CD4-positive, alpha-beta memory T cell (primary cell): ENCODE data around the gene HSD17B8. TPM values are rescaled to one million over a fixed set of nuclear protein-coding genes. Genes with fewer than 3 reads are reported as not detected.

ENCODE experiments used
- CTCF ChIA-PET: fragments of 350-600 bp; sonication (Branson Sonifier 250); formaldehyde crosslinking; loops from one replicate; lab custom pipeline; 2021; ENCODE audit warnings: inconsistent platforms; ENCODE audit not compliant: partially characterized antibody; lab: Charles Lee
- POLR2A ChIA-PET: fragments of 350-600 bp; sonication (Branson Sonifier 250); formaldehyde crosslinking; loops from one replicate; lab custom pipeline; 2021; ENCODE audit not compliant: partially characterized antibody; lab: Charles Lee
- DNase-seq, 5 donors: peaks; one replicate each; pipeline versions ENCODE4 v3.0.0 to v3.0.0-alpha.2; 2020 to 2022; ENCODE audit warnings: mixed read lengths in 1 of 5
- H3K27ac ChIP-seq: one replicate; pipeline ENCODE4 v1.7.0; 2013; ENCODE audit warnings: low read depth, low read length
- H3K27me3 ChIP-seq: 2 replicates; pipeline ENCODE4 v1.7.0; 2013; ENCODE audit warnings: mild to moderate bottlenecking, low read length, moderate library complexity; ENCODE audit not compliant: insufficient read depth
- H3K36me3 ChIP-seq: 2 replicates; pipeline ENCODE4 v1.7.0; 2013; ENCODE audit warnings: mild to moderate bottlenecking, low read length, moderate library complexity; ENCODE audit not compliant: insufficient read depth
- H3K4me1 ChIP-seq: 2 replicates; pipeline ENCODE4 v1.7.0; 2013; ENCODE audit warnings: mild to moderate bottlenecking, low read length, moderate library complexity; ENCODE audit not compliant: insufficient read depth
- H3K4me3 ChIP-seq, 2 donors: one replicate each; pipeline ENCODE4 v1.7.0; 2013; ENCODE audit warnings: low read length in 2 of 2, mild to moderate bottlenecking in 1 of 2
- H3K9me3 ChIP-seq, 2 donors: one replicate each; pipeline ENCODE4 v1.7.0; 2013; ENCODE audit warnings: low read length in 2 of 2, control low read depth in 1 of 2; ENCODE audit not compliant: control insufficient read depth in 1 of 2
- H3K27ac Mint-ChIP-seq, 7 donors: one replicate each; pipeline ENCODE4 v1.8.0; 2020 to 2021; ENCODE audit warnings: mixed read lengths in 7 of 7, mild to moderate bottlenecking in 6 of 7, inconsistent platforms in 3 of 7, moderate library complexity in 3 of 7
- H3K27me3 Mint-ChIP-seq, 2 donors: one replicate each; pipeline ENCODE4 v1.8.0; 2020 to 2021; ENCODE audit warnings: mixed read lengths in 2 of 2
- H3K36me3 Mint-ChIP-seq, 2 donors: one replicate each; pipeline ENCODE4 v1.8.0; 2020 to 2021; ENCODE audit warnings: mixed read lengths in 2 of 2, inconsistent platforms in 1 of 2, mild to moderate bottlenecking in 1 of 2
- H3K4me1 Mint-ChIP-seq, 4 donors: one replicate each; pipeline ENCODE4 v1.8.0; 2020 to 2021; ENCODE audit warnings: mixed read lengths in 4 of 4, mild to moderate bottlenecking in 1 of 4
- H3K4me3 Mint-ChIP-seq, 8 donors: one replicate each; pipeline ENCODE4 v1.8.0; 2020 to 2021; ENCODE audit warnings: mixed read lengths in 8 of 8, mild to moderate bottlenecking in 7 of 8, moderate library complexity in 6 of 8, inconsistent platforms in 3 of 8
- H3K9me3 Mint-ChIP-seq, 8 donors: one replicate each; pipeline ENCODE4 v1.8.0; 2020 to 2021; ENCODE audit warnings: mixed read lengths in 8 of 8, mild to moderate bottlenecking in 5 of 8, inconsistent platforms in 3 of 8, moderate library complexity in 1 of 8
- intact Hi-C: fragments of 100-400 bp; cut with micrococcal nuclease; formaldehyde crosslinking; loops from one replicate; pipeline ENCODE4 v1.15.1; 2023
- polyA plus RNA-seq, 2 donors: library from polyadenylated mRNA; unstranded; fragments of 300-500 nt; fragmentation: Illumina TruSeq; gene quantifications; one replicate each; pipeline ENCODE4 v1.2.3, GENCODE V29; 2021
- total RNA-seq, 2 experiments: library from RNA; stranded (reverse); gene quantifications; one replicate each; pipeline ENCODE4 v1.2.3, GENCODE V29; 2021

The HSD17B8 gene
- total and polyA plus RNA-seq, 4 experiments from 2014 or later: 20.2 to 77.3 (median 39.9) TPM

DNA sequence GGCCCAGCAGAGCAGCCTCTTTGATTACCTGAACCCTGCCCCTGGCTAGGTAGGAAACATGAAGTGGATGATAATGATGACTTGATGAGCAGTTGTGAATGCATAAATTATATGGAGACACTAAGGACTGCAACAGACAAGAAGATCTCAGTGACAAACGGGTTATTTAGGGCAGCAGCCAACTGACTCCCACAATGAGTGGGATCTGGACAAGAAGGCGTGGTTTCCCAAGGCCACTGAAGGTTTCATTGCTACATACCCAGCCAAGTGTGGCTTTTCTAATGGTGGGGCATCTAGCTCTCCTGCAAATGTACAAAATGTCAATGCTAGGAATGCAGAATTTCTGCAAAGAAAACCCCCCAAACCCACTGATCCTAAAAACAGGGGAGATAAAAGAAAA, 33.3 kb downstream of the HSD17B8 start:
- Mint-ChIP-seq H3K36me3 (no peaks in the 10 kb centered on the region), H3K9me3 (no peaks in the 10 kb centered on the region), H3K4me1 (peaks cover 3 to 7% (median 5%) of the 10 kb centered on the region in 4 donors), H3K4me3 (no peak overlapping the region), H3K27ac (no peak overlapping the region), H3K27me3 (peaks cover 9 to 23% of the 10 kb centered on the region in 2 donors)
- H3K4me3 ChIP-seq: no peak overlapping the region
- H3K36me3 ChIP-seq: no peaks in the 10 kb centered on the region
- ChIA-PET CTCF (interaction anchor here (0.9 kb wide), 1 partner anchor 11 kb away, joined by 4 read pairs; no protein-coding TSS in a partner anchor), POLR2A (no interaction called here)
- DNase-seq: no peak
- peaks cover 4% of the 10 kb centered on the region for H3K4me1 ChIP-seq
- H3K27ac ChIP-seq: no peak overlapping the region
- no peaks in the 10 kb centered on the region for H3K9me3 ChIP-seq
- no peaks in the 10 kb centered on the region for H3K27me3 ChIP-seq
- intact Hi-C loops: no loop called here

DNA sequence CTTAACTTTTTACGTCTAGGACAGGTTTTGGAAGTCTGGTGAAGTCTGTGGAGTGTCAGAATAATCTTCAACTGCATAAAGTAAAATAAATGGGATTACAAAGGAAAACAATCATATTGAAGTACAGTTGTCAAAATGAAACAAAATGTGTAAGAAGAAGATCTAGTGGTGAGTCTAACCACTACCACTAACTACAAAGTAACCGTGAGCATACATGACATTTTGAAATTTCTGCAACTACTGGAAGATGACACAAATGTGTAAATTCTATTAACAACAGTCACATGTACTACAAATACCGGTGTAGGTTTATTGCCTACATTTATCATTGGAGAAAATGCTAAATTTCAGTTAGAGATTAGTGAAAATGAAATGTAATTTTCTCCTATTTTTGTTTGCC, 37.5 kb downstream of the HSD17B8 start:
- Histone ChIP-seq H3K4me1 (peaks cover 4% of the 10 kb centered on the region), H3K27me3 (no peaks in the 10 kb centered on the region), H3K4me3 (no peak overlapping the region), H3K36me3 (no peaks in the 10 kb centered on the region), H3K9me3 (no peaks in the 10 kb centered on the region), H3K27ac (no peak overlapping the region)
- Mint-ChIP-seq H3K4me1 (peaks cover 3 to 7% (median 5%) of the 10 kb centered on the region in 4 donors), H3K27me3 (peaks cover 5 to 12% of the 10 kb centered on the region in 2 donors), H3K27ac (peak overlapping the region in 2 of 7 donors; percentile 8 to 19), H3K4me3 (peak overlapping the region in 2 of 8 donors; percentile 4 to 40), H3K36me3 (no peaks in the 10 kb centered on the region), H3K9me3 (no peaks in the 10 kb centered on the region)
- ChIA-PET POLR2A (interaction anchor here (0.9 to 1.9 kb wide), 2 partner anchors 33 to 36 kb away, joined by 4 to 8 read pairs; partner anchors contain the start of genes B3GALT4 and RING1), CTCF (no interaction called here)
- intact Hi-C loops: no loop called here
- DNase-seq: no peak

DNA sequence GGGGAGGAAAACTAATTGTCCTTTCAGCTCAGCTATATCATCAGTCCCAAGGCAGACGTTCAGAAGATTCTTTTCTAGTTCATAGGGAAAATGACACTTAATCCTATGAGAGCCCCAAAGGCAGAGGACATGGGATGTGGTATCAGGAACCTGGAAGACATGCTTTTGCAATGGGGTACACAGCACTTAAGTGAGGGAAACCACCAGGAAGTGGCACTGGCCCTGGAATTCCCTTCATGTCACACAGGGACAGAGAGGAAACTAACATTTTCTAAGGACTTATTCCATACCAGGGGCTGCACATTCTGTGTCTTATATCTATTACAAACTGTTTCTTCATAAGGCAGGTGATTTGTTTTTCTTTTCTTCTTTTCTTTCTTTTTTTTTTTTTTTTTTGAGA, 39.0 kb downstream of the HSD17B8 start:
- CTCF ChIA-PET: interaction anchor here (0.7 to 1.3 kb wide), 4 partner anchors 28 to 1394 kb away, joined by 3 read pairs; partner anchors contain the start of genes RPS18 and VPS52
- H3K9me3 Mint-ChIP-seq: no peaks in the 10 kb centered on the region

DNA sequence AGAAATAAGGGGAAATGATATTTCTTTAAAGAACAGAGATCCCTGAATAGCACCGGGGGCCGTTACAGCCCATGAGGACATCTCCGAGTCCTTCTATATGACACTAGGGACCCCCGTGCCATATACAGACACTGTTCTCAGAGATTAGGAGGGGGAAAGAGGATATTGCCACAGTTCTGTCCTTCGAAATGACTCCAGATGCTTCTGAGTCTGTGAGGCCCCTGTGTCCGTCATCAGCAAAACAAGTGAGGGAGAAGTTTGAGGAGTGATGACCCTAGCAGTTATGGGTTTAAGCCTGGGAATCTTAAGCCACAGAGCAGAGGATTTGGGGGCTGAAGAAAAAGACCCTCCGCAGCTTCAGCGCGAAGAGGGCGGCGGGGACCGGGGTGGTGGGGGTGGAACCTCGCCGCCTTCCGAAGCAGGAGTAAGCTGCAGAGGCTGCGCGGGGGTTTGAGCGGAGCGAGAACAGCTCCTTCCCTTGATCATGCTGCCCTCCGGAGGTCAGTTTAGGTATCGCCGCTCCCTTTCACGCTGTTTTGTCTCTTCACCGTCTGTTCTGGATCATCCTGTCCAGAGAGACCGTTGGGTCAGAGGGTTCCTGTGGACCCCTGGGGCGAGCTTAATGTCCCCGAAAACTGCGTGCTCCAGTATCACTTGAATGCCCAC, 43.7 kb downstream of the HSD17B8 start:
- Histone ChIP-seq H3K36me3 (no peaks in the 10 kb centered on the region), H3K9me3 (no peaks in the 10 kb centered on the region), H3K27me3 (no peaks in the 10 kb centered on the region), H3K27ac (peak overlapping the region; percentile 93), H3K4me1 (peaks cover 26% of the 10 kb centered on the region), H3K4me3 (peak overlapping the region; percentile 49 to 65)
- ChIA-PET POLR2A (interaction anchor here (0.7 to 5.6 kb wide), 38 partner anchors 9 to 452 kb away, joined by 3 to 92 read pairs (median 6); partner anchors contain the start of genes B3GALT4, CUTA, HLA-DPA1 and HSD17B8), CTCF (interaction anchor here (0.6 to 7.0 kb wide), 40 partner anchors 9 to 264 kb away, joined by 3 to 105 read pairs (median 5); partner anchors contain the start of genes B3GALT4, CUTA, HLA-DPB1 and HSD17B8)
- Mint-ChIP-seq H3K27ac (peak overlapping the region; percentile 90 to 98 (median 97)), H3K4me1 (peaks cover 19 to 46% (median 30%) of the 10 kb centered on the region in 4 donors), H3K27me3 (peaks cover 3 to 4% of the 10 kb centered on the region in 2 donors), H3K9me3 (no peaks in the 10 kb centered on the region), H3K4me3 (peak overlapping the region; percentile 84 to 95 (median 88)), H3K36me3 (peaks cover 15 to 22% of the 10 kb centered on the region in 2 donors)
- peak; percentile 85 to 90 (median 87) for DNase-seq
- intact Hi-C loops: loop anchor here (1.0 kb wide), 3 partner anchors 87 to 234 kb away; no protein-coding TSS in a partner anchor

More for the DNA sequence above, 39.0 kb downstream of the HSD17B8 start:
- Mint-ChIP-seq H3K4me1 (peaks cover 6 to 15% (median 11%) of the 10 kb centered on the region in 4 donors), H3K27ac (no peak overlapping the region), H3K36me3 (no peaks in the 10 kb centered on the region), H3K27me3 (peaks cover 5 to 12% of the 10 kb centered on the region in 2 donors), H3K4me3 (no peak overlapping the region)
- H3K27ac ChIP-seq: no peak overlapping the region
- H3K4me3 ChIP-seq: no peak overlapping the region
- no peaks in the 10 kb centered on the region for H3K27me3 ChIP-seq
- H3K4me1 ChIP-seq: peaks cover 10% of the 10 kb centered on the region
- no peaks in the 10 kb centered on the region for H3K9me3 ChIP-seq
- POLR2A ChIA-PET: no interaction called here
- no peaks in the 10 kb centered on the region for H3K36me3 ChIP-seq
- intact Hi-C loops: no loop called here
- DNase-seq: no peak

DNA sequence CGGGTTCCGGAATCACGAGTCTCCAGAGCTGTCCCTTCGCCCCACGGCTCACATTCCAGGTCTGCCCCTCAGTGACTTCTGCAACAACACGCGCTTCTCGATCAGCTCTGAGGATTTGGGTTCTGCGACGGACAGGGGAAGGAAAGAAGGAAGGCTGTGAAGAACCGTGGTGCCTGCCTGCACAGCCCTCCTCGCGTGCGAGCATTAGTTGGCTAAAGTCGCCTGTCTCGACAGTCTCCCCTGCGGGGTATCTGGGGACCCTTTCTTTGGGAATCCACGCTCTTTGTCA, 44.1 kb downstream of the HSD17B8 start:
- Mint-ChIP-seq H3K9me3 (no peaks in the 10 kb centered on the region), H3K27me3 (peaks cover 0 to 3% of the 10 kb centered on the region in 2 donors), H3K36me3 (peaks cover 15 to 22% of the 10 kb centered on the region in 2 donors), H3K27ac (peak overlapping the region; percentile 90 to 98 (median 97)), H3K4me1 (peaks cover 19 to 47% (median 30%) of the 10 kb centered on the region in 4 donors), H3K4me3 (peak overlapping the region; percentile 84 to 95 (median 88))
- peak in 1 of 5 donors; percentile 69 for DNase-seq
- Histone ChIP-seq H3K27ac (peak overlapping the region; percentile 93), H3K4me3 (peak overlapping the region; percentile 49 to 65), H3K4me1 (peaks cover 26% of the 10 kb centered on the region), H3K36me3 (no peaks in the 10 kb centered on the region), H3K9me3 (no peaks in the 10 kb centered on the region), H3K27me3 (no peaks in the 10 kb centered on the region)
- intact Hi-C loops: loop anchor here (1.0 kb wide), 3 partner anchors 87 to 234 kb away; no protein-coding TSS in a partner anchor
- CTCF ChIA-PET: interaction anchor here (0.6 to 7.0 kb wide), 36 partner anchors 9 to 265 kb away, joined by 3 to 105 read pairs (median 6); partner anchors contain the start of genes B3GALT4, CUTA, HLA-DPB1 and HSD17B8
- POLR2A ChIA-PET: interaction anchor here (0.7 to 5.6 kb wide), 38 partner anchors 9 to 988 kb away, joined by 3 to 92 read pairs (median 6); partner anchors contain the start of genes B3GALT4, HLA-DPA1, HMGA1 and HSD17B8

DNA sequence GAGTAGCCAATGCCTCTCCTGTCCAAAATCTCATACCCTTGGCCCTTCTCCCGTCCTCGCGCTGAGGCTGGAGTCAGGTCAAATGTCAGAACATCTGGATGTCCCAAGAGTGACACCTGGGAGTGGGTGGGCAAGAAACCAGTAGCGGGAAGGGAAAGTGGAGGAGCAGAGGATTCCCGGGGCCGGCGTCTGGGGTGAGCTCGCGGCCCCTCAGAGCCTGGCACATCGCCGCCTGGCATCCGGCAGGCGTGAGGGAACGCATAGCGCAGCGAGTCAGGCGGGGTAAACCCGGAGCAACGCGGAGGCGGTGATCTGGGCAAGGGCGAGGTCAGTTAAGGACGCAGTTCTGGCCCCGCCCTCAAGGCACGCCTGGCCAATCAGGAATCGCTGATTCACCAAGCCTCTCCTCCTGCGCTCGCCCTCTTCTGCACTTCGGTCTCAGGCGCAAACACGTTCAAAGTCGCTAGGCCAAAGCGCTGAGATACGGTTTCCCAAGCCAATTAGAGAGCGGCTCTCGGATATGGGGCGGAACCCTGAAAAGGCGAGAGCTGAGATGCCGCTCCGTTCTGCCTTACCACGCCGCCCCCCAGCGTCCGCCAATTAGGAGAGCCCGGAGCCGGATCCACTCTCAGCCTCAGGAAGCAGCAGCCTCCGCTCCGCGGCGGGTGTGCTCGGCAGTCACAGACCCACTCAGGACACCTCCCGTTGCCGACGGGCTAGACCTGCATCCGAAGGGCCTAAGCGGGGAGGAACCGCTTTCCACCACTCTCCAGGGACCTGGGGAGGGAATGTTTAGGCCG, 44.7 kb downstream of the HSD17B8 start:
- Histone ChIP-seq H3K4me1 (peaks cover 26% of the 10 kb centered on the region), H3K36me3 (no peaks in the 10 kb centered on the region), H3K27ac (peak overlapping the region; percentile 93), H3K9me3 (no peaks in the 10 kb centered on the region), H3K27me3 (no peaks in the 10 kb centered on the region), H3K4me3 (peak overlapping the region; percentile 60 to 65)
- H3K36me3 Mint-ChIP-seq: peaks cover 15 to 22% of the 10 kb centered on the region in 2 donors
- H3K4me3 Mint-ChIP-seq: peak overlapping the region; percentile 84 to 95 (median 88)
- POLR2A ChIA-PET: interaction anchor here (0.7 to 5.6 kb wide), 41 partner anchors 10 to 988 kb away, joined by 3 to 92 read pairs (median 5); partner anchors contain the start of genes B3GALT4, CUTA, HLA-DPA1 and HMGA1
- H3K4me1 Mint-ChIP-seq: peaks cover 19 to 47% (median 30%) of the 10 kb centered on the region in 4 donors
- CTCF ChIA-PET: interaction anchor here (0.6 to 7.0 kb wide), 40 partner anchors 10 to 265 kb away, joined by 3 to 105 read pairs (median 5); partner anchors contain the start of genes B3GALT4, CUTA, HLA-DPB1 and HSD17B8
- peaks cover 0 to 3% of the 10 kb centered on the region in 2 donors for H3K27me3 Mint-ChIP-seq
- H3K9me3 Mint-ChIP-seq: no peaks in the 10 kb centered on the region
- intact Hi-C loops: loop anchor here (1.0 kb wide), 10 partner anchors 22 to 235 kb away; partner anchors contain the start of genes B3GALT4, HSD17B8, KIFC1 and RXRB
- peak overlapping the region; percentile 90 to 98 (median 97) for H3K27ac Mint-ChIP-seq
- DNase-seq: peak; percentile 94 to 98 (median 97)
